GM23338 (cell line): ENCODE data around the gene RAB2B. TPM values are rescaled to one million over a fixed set of nuclear protein-coding genes. Genes with fewer than 3 reads are reported as not detected.

Experiments
- ATAC-seq: fragments of 200-7000 bp; cut with Tn5 transposase; 3 replicates; pipeline ENCODE4 v1.9.1; 2020
- DNase-seq: peaks from one replicate; pipeline ENCODE4 v3.0.0-alpha.2; 2015; ENCODE audit warnings: low spot score
- H2AFZ ChIP-seq: fragments of 200-600 bp; sonication (generic); 2 replicates; pipeline ENCODE4 v1.8.0; 2016; ENCODE audit warnings: antibody characterized with exemption, mild to moderate bottlenecking, moderate library complexity
- H3F3A ChIP-seq: fragments of 200-600 bp; sonication (generic); replicated peaks from 2 replicates; pipeline ENCODE4 v1.8.0; 2017; ENCODE audit warnings: antibody characterized with exemption, mixed run types, low read depth
- H3K27ac ChIP-seq: fragments of 200-600 bp; sonication (generic); 2 replicates; pipeline ENCODE4 v1.6.1; 2016; ENCODE audit warnings: low read depth
- H3K27me3 ChIP-seq: fragments of 200-600 bp; sonication (generic); 2 replicates; pipeline ENCODE4 v1.8.0; 2016; ENCODE audit warnings: mild to moderate bottlenecking, mixed run types, moderate library complexity; ENCODE audit not compliant: insufficient read depth
- H3K36me3 ChIP-seq: fragments of 200-600 bp; sonication (generic); 2 replicates; pipeline ENCODE4 v1.8.0; 2016; ENCODE audit warnings: mild to moderate bottlenecking; ENCODE audit not compliant: insufficient read depth
- H3K4me1 ChIP-seq: fragments of 200-600 bp; sonication (generic); 2 replicates; pipeline ENCODE4 v1.8.0; 2016; ENCODE audit warnings: mild to moderate bottlenecking, moderate library complexity; ENCODE audit not compliant: insufficient read depth
- H3K4me2 ChIP-seq: fragments of 200-600 bp; sonication (generic); 2 replicates; pipeline ENCODE4 v1.7.1; 2017; ENCODE audit warnings: mixed run types
- H3K4me3 ChIP-seq: fragments of 200-600 bp; sonication (generic); 2 replicates; pipeline ENCODE4 v1.6.1; 2016; ENCODE audit warnings: mixed run types
- H3K79me2 ChIP-seq: fragments of 200-600 bp; sonication (generic); replicated peaks from 2 replicates; pipeline ENCODE4 v1.8.0; 2017; ENCODE audit warnings: mild to moderate bottlenecking; ENCODE audit not compliant: insufficient read depth
- H3K9me2 ChIP-seq: fragments of 200-600 bp; sonication (generic); 2 replicates; pipeline ENCODE4 v1.8.0; 2017; ENCODE audit not compliant: insufficient read depth
- H4K20me1 ChIP-seq: fragments of 200-600 bp; sonication (generic); replicated peaks from 2 replicates; pipeline ENCODE4 v1.8.0; 2017; ENCODE audit warnings: mild to moderate bottlenecking; ENCODE audit not compliant: insufficient read depth
- H3K27ac Mint-ChIP-seq: 2 replicates; pipeline ENCODE4 v1.8.0; 2020; ENCODE audit warnings: inconsistent platforms, mild to moderate bottlenecking, moderate library complexity, mixed read lengths
- H3K27me3 Mint-ChIP-seq: 3 replicates; pipeline ENCODE4 v1.8.0; 2022; ENCODE audit warnings: low read depth, mild to moderate bottlenecking, moderate library complexity, mixed read lengths, inconsistent platforms; ENCODE audit not compliant: insufficient read depth, poor library complexity
- H3K36me3 Mint-ChIP-seq: 3 replicates; pipeline ENCODE4 v1.8.0; 2021; ENCODE audit warnings: low read depth, mild to moderate bottlenecking, inconsistent platforms, moderate library complexity, mixed read lengths
- H3K4me1 Mint-ChIP-seq: 3 replicates; pipeline ENCODE4 v1.8.0; 2020; ENCODE audit warnings: mild to moderate bottlenecking, inconsistent platforms, mixed read lengths
- H3K4me3 Mint-ChIP-seq: 3 replicates; pipeline ENCODE4 v1.8.0; 2021; ENCODE audit warnings: moderate library complexity, mild to moderate bottlenecking, inconsistent platforms, mixed read lengths
- H3K9me3 Mint-ChIP-seq: 3 replicates; pipeline ENCODE4 v1.8.0; 2020; ENCODE audit warnings: moderate library complexity, mild to moderate bottlenecking, inconsistent platforms, mixed read lengths
- CREB1 ChIP-seq: fragments of 250-450 bp; sonication (Bioruptor Pico); IDR thresholded peaks from 2 replicates; pipeline ENCODE4 v1.5.0; 2020; ENCODE audit warnings: low read depth, mild to moderate bottlenecking, moderate library complexity
- EZH2 ChIP-seq: fragments of 200-600 bp; sonication (generic); IDR thresholded peaks from one replicate; pipeline ENCODE4 v1.8.0; 2017; ENCODE audit warnings: antibody characterized with exemption, mild to moderate bottlenecking, low read depth; ENCODE audit not compliant: unreplicated experiment
- EZH2phosphoT487 ChIP-seq: fragments of 200-600 bp; sonication (generic); IDR thresholded peaks from one replicate; pipeline ENCODE4 v1.8.1; 2018; ENCODE audit warnings: antibody characterized with exemption; ENCODE audit not compliant: unreplicated experiment
- JUNB ChIP-seq: IDR thresholded peaks from one replicate; pipeline ENCODE4 v1.6.1; 2016; ENCODE audit warnings: antibody characterized with exemption; ENCODE audit not compliant: unreplicated experiment
- NANOG ChIP-seq: IDR thresholded peaks from 2 replicates; pipeline ENCODE4 v1.6.1; 2016; ENCODE audit warnings: antibody characterized with exemption, borderline replicate concordance
- POLR2AphosphoS5 ChIP-seq: IDR thresholded peaks from 2 replicates; pipeline ENCODE4 v1.6.1; 2016; ENCODE audit warnings: antibody characterized with exemption, low read depth
- STAT1 ChIP-seq: IDR thresholded peaks from one replicate; pipeline ENCODE4 v1.6.1; 2016; ENCODE audit warnings: antibody characterized with exemption; ENCODE audit not compliant: unreplicated experiment
- ZNF114 ChIP-seq: fragments of 250-450 bp; sonication (Bioruptor Pico); IDR thresholded peaks from 2 replicates; pipeline ENCODE4 v1.5.0; 2020; ENCODE audit warnings: mild to moderate bottlenecking, moderate library complexity
- ZNF331 ChIP-seq: fragments of 250-450 bp; sonication (Bioruptor Pico); IDR thresholded peaks from 2 replicates; pipeline ENCODE4 v1.5.0; 2020; ENCODE audit warnings: low read depth, mild to moderate bottlenecking, moderate library complexity
- long read RNA-seq: library from polyadenylated mRNA; unstranded; transcript quantifications from one replicate; pipeline ENCODE4 v2.0.0, GENCODE V29; 2020; ENCODE audit not compliant: unreplicated experiment
- polyA plus RNA-seq: library from polyadenylated mRNA; unstranded; fragments of >200 nt; fragmentation: Nextera tagmentation; extraction: Ambion mirVana; gene quantifications from 2 replicates; pipeline ENCODE4 v1.2.1, GENCODE V29; 2016
- total RNA-seq: library from RNA; depleted of rRNA; stranded (reverse); fragments of >200 nt; shearing (Covaris generic); gene quantifications from 2 replicates; pipeline ENCODE4 v1.2.3, GENCODE V29; 2014; rRNA removed
- TF ChIP-seq, protein P1 (sequence below): IDR thresholded peaks from 2 replicates; pipeline ENCODE4 v1.6.1; 2016; ENCODE audit warnings: antibody characterized with exemption
- TF ChIP-seq, protein P2 (sequence below): fragments of 250-450 bp; sonication (Bioruptor Pico); IDR thresholded peaks from 2 replicates; pipeline ENCODE4 v1.5.0; 2020; ENCODE audit warnings: mild to moderate bottlenecking, moderate library complexity
- TF ChIP-seq, protein P3 (sequence below): IDR thresholded peaks from one replicate; pipeline ENCODE4 v1.6.1; 2018; ENCODE audit warnings: antibody characterized with exemption; ENCODE audit not compliant: unreplicated experiment
- TF ChIP-seq, protein P4 (sequence below), 2 experiments: fragments of 200-600 bp in 1 of 2; sonication (generic) in 1 of 2; conservative IDR thresholded peaks; 2 replicates each; pipeline versions ENCODE4 v1.5.1 to v1.6.1; 2016 to 2017; ENCODE audit warnings: antibody characterized with exemption in 2 of 2, low read depth in 2 of 2, mild to moderate bottlenecking in 2 of 2, moderate library complexity in 1 of 2

RAB2B gene
- total RNA-seq, result 29.9 and 35.7 TPM in 2 replicates
- polyA plus RNA-seq, result 11.7 and 12.9 TPM in 2 replicates
- long read RNA-seq, partial matches to known transcripts, result 0 of 1 reads
- long read RNA-seq, other reads (novel, unspliced or antisense), result 0 of 1 reads

DNA sequence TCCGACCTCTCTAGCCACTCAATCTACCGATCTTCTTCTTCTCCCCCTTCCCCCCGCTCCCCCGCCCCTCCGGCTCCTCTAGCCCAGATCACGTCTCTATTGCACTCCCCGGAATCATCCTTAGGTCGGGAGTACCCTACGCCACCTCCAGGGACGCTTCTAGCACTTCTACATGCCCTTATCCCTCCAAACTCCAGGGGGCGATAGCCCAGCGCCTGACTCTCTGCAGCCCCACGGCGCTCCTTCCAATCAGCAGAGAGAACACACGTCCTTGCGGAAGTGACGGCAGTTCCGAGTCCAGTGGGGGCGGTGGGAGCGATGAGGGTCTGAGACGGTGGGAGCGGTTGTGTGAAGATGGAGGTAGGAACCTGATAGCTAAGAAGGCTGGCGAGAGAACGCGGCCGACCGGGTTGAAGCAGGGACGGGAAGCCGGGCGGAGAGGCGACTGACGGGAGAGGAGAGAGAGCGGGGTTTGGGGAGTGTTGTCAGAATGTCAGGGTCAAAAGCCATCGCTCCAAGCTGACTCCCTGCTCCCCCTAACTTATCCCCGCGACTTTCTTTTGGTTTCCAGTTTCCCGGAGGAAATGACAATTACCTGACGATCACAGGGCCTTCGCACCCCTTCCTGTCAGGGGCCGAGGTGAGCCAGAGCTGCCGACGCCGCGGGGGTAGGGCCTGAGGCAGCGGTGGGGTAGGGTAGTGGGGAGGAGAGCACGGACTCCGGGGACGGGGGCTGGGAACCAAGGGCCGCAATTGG lies at the start of gene RAB2B, which contains the start of gene TOX4:
RAB2B (minus strand) TSS at position 35 of the 757 bp plus-strand sequence. CDS start 87 bp downstream, outside the sequence.
TOX4 (plus strand) TSS at position 271 of the 757 bp plus-strand sequence; CDS start at position 355, 84 bp downstream.
- Histone ChIP-seq H3K27ac (peak within 1 kb of the TSS; percentile 82), H3K36me3 (peaks cover 11% of the 10 kb centered on the region; the same call in 1 of the 2 replicates), H3K4me2 (peak within 1 kb of the TSS; percentile 95), H2AFZ (peak within 1 kb of the TSS; percentile 72; the same call in 1 of the 2 replicates), H3K9me2 (no peaks in the 10 kb centered on the region), H3F3A (peaks cover 7% of the 10 kb centered on the region; the same call in 1 of the 2 replicates), H3K27me3 (no peaks in the 10 kb centered on the region), H3K4me3 (peak within 1 kb of the TSS; percentile 69), H3K79me2 (peaks cover 59% of the 10 kb centered on the region), H3K4me1 (no peaks in the 10 kb centered on the region), H4K20me1 (peaks cover 10% of the 10 kb centered on the region; the same call in 1 of the 2 replicates)
- DNase-seq (peak; percentile 99), ATAC-seq (peak; percentile 98)
- peak within 1 kb of the TSS; percentile 98 for H3K27ac Mint-ChIP-seq
- TF ChIP-seq, protein P1, sequence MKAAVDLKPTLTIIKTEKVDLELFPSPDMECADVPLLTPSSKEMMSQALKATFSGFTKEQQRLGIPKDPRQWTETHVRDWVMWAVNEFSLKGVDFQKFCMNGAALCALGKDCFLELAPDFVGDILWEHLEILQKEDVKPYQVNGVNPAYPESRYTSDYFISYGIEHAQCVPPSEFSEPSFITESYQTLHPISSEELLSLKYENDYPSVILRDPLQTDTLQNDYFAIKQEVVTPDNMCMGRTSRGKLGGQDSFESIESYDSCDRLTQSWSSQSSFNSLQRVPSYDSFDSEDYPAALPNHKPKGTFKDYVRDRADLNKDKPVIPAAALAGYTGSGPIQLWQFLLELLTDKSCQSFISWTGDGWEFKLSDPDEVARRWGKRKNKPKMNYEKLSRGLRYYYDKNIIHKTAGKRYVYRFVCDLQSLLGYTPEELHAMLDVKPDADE, result peak; percentile 67
- TF ChIP-seq, protein P2, sequence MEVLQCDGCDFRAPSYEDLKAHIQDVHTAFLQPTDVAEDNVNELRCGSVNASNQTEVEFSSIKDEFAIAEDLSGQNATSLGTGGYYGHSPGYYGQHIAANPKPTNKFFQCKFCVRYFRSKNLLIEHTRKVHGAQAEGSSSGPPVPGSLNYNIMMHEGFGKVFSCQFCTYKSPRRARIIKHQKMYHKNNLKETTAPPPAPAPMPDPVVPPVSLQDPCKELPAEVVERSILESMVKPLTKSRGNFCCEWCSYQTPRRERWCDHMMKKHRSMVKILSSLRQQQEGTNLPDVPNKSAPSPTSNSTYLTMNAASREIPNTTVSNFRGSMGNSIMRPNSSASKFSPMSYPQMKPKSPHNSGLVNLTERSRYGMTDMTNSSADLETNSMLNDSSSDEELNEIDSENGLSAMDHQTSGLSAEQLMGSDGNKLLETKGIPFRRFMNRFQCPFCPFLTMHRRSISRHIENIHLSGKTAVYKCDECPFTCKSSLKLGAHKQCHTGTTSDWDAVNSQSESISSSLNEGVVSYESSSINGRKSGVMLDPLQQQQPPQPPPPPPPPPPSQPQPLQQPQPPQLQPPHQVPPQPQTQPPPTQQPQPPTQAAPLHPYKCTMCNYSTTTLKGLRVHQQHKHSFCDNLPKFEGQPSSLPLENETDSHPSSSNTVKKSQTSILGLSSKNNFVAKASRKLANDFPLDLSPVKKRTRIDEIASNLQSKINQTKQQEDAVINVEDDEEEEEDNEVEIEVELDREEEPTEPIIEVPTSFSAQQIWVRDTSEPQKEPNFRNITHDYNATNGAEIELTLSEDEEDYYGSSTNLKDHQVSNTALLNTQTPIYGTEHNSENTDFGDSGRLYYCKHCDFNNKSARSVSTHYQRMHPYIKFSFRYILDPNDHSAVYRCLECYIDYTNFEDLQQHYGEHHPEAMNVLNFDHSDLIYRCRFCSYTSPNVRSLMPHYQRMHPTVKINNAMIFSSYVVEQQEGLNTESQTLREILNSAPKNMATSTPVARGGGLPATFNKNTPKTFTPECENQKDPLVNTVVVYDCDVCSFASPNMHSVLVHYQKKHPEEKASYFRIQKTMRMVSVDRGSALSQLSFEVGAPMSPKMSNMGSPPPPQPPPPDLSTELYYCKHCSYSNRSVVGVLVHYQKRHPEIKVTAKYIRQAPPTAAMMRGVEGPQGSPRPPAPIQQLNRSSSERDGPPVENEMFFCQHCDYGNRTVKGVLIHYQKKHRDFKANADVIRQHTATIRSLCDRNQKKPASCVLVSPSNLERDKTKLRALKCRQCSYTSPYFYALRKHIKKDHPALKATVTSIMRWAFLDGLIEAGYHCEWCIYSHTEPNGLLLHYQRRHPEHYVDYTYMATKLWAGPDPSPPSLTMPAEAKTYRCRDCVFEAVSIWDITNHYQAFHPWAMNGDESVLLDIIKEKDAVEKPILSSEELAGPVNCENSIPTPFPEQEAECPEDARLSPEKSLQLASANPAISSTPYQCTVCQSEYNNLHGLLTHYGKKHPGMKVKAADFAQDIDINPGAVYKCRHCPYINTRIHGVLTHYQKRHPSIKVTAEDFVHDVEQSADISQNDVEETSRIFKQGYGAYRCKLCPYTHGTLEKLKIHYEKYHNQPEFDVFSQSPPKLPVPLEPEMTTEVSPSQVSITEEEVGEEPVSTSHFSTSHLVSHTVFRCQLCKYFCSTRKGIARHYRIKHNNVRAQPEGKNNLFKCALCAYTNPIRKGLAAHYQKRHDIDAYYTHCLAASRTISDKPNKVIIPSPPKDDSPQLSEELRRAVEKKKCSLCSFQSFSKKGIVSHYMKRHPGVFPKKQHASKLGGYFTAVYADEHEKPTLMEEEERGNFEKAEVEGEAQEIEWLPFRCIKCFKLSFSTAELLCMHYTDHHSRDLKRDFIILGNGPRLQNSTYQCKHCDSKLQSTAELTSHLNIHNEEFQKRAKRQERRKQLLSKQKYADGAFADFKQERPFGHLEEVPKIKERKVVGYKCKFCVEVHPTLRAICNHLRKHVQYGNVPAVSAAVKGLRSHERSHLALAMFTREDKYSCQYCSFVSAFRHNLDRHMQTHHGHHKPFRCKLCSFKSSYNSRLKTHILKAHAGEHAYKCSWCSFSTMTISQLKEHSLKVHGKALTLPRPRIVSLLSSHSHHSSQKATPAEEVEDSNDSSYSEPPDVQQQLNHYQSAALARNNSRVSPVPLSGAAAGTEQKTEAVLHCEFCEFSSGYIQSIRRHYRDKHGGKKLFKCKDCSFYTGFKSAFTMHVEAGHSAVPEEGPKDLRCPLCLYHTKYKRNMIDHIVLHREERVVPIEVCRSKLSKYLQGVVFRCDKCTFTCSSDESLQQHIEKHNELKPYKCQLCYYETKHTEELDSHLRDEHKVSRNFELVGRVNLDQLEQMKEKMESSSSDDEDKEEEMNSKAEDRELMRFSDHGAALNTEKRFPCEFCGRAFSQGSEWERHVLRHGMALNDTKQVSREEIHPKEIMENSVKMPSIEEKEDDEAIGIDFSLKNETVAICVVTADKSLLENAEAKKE (CRISPR knock-in tag), result no peak
- TF ChIP-seq ZNF331 (CRISPR knock-in tag) (no peak), JUNB (no peak), STAT1 (no peak), POLR2AphosphoS5 (peak; percentile 56; the same call in 1 of the 2 replicates), ZNF114 (CRISPR knock-in tag) (no peak), EZH2 (no peak), CREB1 (peak; percentile 94), EZH2phosphoT487 (no peak), NANOG (no peak)
- TF ChIP-seq, protein P3, sequence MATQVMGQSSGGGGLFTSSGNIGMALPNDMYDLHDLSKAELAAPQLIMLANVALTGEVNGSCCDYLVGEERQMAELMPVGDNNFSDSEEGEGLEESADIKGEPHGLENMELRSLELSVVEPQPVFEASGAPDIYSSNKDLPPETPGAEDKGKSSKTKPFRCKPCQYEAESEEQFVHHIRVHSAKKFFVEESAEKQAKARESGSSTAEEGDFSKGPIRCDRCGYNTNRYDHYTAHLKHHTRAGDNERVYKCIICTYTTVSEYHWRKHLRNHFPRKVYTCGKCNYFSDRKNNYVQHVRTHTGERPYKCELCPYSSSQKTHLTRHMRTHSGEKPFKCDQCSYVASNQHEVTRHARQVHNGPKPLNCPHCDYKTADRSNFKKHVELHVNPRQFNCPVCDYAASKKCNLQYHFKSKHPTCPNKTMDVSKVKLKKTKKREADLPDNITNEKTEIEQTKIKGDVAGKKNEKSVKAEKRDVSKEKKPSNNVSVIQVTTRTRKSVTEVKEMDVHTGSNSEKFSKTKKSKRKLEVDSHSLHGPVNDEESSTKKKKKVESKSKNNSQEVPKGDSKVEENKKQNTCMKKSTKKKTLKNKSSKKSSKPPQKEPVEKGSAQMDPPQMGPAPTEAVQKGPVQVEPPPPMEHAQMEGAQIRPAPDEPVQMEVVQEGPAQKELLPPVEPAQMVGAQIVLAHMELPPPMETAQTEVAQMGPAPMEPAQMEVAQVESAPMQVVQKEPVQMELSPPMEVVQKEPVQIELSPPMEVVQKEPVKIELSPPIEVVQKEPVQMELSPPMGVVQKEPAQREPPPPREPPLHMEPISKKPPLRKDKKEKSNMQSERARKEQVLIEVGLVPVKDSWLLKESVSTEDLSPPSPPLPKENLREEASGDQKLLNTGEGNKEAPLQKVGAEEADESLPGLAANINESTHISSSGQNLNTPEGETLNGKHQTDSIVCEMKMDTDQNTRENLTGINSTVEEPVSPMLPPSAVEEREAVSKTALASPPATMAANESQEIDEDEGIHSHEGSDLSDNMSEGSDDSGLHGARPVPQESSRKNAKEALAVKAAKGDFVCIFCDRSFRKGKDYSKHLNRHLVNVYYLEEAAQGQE, result no peak
- TF ChIP-seq, protein P4, sequence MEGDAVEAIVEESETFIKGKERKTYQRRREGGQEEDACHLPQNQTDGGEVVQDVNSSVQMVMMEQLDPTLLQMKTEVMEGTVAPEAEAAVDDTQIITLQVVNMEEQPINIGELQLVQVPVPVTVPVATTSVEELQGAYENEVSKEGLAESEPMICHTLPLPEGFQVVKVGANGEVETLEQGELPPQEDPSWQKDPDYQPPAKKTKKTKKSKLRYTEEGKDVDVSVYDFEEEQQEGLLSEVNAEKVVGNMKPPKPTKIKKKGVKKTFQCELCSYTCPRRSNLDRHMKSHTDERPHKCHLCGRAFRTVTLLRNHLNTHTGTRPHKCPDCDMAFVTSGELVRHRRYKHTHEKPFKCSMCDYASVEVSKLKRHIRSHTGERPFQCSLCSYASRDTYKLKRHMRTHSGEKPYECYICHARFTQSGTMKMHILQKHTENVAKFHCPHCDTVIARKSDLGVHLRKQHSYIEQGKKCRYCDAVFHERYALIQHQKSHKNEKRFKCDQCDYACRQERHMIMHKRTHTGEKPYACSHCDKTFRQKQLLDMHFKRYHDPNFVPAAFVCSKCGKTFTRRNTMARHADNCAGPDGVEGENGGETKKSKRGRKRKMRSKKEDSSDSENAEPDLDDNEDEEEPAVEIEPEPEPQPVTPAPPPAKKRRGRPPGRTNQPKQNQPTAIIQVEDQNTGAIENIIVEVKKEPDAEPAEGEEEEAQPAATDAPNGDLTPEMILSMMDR (conservative IDR thresholded peaks at IDR 0.05; ENCODE audit: low read depth in 2 of 2), result peak; percentile 88
- peaks cover 27% of the 10 kb centered on the region for H3K36me3 Mint-ChIP-seq
- peaks cover 11% of the 10 kb centered on the region; the same call in 1 of the 3 replicates for H3K4me1 Mint-ChIP-seq
- no peaks in the 10 kb centered on the region for H3K9me3 Mint-ChIP-seq
- H3K4me3 Mint-ChIP-seq, result peak within 1 kb of the TSS; percentile 97
- peaks cover 4% of the 10 kb centered on the region for H3K27me3 Mint-ChIP-seq
